ENCODE results near the gene TMEM154.

Gene TMEM154, protein sequence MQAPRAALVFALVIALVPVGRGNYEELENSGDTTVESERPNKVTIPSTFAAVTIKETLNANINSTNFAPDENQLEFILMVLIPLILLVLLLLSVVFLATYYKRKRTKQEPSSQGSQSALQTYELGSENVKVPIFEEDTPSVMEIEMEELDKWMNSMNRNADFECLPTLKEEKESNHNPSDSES

GRCh38 chr4:152679414-152680281 is at the start of gene TMEM154:
TSS of gene TMEM154 (minus strand) at chr4:152679997. CDS start at chr4:152679933, 64 bp downstream.
- DNase-seq: peak; percentile 92

DNA sequence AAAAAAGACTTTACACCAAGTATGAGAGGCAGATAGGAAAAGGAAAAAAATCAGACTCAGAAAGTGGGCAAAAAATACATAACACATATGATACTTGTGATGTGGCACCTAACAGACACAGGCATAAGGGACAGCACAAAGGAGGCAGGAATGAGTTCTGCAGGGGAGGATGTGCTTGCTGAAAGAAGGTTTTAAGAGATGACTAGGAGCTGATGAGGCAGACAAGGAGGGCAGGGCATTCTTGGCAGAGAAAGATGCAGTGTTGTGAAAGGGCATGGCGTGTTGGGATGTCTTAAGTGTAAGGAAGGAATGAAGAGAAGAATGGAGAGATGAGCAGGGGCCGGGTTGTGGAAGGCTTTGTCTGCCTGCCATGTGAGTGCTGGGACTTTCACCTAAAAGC is 49.7 kb upstream of the TMEM154 start:
- DNase-seq: peak; percentile 7

GRCh38 chr4:152728343-152728742 is 48.5 kb upstream of the TMEM154 start:
- DNase-seq: no peak

GRCh38 chr4:152727784-152728183 is 48.0 kb upstream of the TMEM154 start:
- no peak for DNase-seq

GRCh38 chr4:152724494-152724893 is 44.7 kb upstream of the TMEM154 start:
- DNase-seq: no peak

DNA sequence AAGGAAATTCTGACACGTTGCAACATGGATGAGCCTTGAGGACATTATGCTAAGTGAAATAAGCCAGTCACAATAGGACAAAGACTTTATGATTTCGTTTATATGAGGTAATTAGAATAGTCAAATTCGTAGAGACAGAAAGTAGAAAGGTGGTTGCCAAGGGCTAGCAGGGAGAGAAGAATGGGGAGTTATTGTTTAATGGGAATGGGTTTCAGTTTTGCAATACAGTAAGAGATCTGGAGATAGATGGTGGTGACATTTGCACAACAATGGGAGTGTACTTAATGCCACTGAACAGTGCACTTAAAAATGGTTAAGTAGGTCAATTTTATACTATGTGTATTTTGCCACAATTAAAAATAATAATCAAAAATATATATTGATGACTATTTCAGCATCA is 43.4 kb upstream of the TMEM154 start:
- DNase-seq: no peak

GRCh38 chr4:152719801-152720556 is 40.2 kb upstream of the TMEM154 start:
- no peak for DNase-seq

DNA sequence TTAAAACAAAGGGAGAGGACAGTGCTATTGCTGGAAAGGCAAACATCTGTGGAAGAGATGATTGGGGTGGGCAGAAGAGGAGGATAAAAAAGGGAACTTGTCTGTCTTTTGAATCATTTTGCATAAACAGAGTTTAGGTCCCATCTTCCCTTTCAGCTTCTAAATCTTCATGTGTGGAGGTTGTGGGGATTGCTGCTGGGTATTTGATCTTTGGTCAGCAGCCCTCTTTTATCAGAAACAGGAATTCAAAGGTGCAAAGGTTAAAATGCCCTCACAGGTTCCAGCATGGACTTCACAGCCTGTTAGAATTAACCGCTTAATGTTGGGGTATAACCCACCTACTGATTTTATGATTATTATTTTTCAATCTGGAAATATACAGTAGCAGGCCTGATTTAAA is 39.5 kb upstream of the TMEM154 start:
- DNase-seq: no peak

DNA sequence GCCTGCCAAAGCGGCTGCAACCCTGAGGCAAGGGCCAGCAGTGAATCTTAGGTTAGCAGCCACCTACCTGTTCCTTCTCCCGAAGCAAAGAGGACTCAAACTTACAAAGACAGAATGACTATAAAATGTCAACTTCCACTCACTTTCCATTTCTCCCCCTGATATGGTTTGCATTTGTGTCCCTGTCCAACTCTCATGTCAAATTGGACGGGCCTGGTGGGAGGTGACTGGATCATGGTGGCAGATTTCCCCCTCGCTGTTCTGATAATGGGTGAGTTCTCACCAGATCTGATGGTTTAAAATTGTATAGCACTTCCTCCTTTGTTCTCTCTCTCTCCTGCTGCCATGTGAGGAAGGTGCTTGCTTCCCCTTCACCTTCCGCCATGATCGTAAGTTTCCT is 35.3 kb upstream of the TMEM154 start:
- no peak for DNase-seq

DNA sequence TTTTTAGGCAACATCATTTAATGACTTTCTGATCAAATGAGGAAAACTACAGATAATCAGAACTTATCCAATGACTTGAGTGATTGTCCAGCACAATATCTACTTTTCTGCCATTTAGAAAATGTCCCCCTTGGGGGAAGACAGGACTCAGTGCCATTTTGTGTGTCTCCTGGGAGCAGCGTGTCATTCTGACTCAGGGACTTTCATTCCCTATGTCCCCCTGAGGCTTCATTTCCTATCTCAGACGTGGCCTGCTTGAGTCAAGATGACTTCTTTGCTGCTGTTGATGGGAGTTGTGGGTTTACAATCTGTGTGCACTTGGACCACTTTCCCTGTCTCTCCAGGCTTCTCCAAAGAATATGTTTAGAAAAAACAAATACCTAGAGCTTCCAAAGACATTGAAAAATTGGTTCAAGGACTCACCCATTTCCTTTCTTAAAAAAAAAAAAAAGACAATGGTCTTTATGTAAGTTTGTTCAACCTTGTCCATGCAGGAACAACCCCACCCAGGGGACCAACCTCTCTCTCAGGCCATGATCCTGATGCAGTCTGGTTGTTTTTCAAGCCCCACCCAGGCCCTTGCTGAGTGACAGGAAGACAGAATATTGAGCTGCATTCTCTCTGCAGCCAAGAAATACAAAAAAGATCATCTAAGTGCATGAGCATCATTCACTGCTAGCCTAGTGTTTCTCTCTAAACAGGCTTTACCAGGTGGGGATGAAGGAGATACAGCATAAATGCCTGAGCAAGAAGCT is 34.3 kb upstream of the TMEM154 start:
- DNase-seq: no peak

DNA sequence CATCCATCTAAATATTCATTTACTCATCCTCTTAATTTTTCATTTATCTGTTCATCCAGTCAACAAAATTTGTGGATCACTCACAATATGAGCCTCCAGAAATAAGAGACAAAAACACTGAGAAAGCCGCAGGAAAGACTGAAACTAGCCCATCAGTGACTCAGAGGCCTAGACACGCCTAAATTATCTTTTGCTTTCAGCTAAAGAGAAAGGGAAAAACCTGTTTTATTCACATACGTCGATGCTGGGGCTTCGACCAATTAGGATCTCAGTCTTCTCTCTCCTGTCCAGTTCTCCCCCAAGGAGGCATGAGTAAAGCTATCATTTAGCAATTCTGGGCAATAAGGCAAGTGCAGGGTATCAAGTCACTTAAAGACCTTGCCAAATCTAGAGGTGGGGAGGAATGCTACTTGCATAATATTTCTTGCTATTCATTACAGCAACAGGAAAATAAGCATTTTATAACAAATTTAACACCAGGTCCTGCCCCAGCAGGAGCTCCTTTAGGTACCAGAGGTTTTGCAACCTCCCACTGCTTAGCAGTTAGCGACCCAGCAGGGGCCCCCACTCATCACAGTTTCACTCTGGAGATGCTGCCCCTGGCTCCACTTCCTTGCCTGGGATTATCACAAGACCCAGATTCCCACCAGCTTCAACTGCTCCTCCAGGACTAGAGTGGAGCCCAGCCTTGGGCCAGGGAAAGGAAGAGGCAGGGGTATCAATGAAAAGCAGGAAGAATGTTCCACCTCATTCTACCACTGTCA is 30.1 kb upstream of the TMEM154 start:
- peak; percentile 32 for DNase-seq

- no peak for DNase-seq
These were observed 29.0 kb upstream of the TMEM154 start for GRCh38 chr4:152708796-152709195.

- DNase-seq: no peak
These were observed 28.6 kb upstream of the TMEM154 start for GRCh38 chr4:152708361-152708760.

DNA sequence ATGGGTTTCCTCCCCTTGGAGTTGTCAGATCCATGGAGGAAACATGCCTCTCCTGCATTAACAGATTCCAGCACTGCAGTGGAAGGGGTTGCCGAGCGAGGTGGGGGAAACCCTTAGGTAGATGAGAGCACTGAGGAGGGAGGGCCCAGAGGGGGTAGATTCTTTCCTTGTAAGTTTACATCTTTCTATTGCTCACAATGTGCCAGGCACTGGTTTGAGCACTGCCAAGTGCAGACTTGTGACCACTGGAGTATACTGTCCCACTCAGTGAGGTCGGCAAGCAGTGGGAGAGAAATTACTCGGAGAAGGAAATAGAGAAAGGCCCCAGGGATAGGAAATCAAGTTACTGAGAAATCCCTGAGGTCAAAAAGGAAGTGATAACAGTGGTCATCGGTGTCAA is 27.8 kb upstream of the TMEM154 start:
- no peak for DNase-seq

DNA sequence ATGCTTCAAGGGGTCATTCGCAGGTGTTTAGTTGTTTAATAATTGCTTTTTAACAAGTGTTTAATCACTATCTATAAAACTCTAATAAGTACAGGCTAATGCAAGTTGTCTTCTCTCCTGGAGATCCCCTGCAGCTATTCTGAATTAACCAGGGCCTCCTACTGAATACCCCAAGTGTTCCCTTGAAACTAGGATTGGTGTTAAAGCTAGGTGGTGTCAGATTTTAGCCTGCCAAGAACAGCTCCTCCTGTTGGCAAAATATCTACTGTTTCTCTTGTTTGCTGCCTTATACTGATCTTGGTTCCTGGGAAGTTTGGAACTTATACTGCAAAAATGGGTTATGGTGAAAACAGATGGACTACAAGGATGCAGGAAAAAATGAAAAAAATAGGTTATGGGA is 26.1 kb upstream of the TMEM154 start:
- DNase-seq: no peak

DNA sequence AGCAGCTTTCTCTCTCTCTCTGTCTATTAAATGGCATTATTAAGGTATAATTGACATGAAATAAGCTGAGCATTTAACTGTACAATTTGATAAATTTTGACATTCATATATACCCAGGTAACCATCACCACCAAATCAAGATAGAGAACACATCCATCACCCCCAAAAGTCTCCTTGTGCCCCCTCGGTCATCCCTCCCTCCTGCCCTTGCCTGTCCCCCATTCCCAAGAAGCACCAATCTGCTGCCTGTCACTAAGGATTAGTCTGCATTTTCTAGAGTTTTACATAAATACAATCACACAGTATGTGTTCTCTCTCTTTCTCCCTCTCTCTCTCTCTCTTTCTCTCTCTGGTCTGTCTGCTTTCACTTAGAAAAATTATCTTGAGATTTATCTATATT is 25.0 kb upstream of the TMEM154 start:
- no peak for DNase-seq

GRCh38 chr4:152700151-152700550 is 20.4 kb upstream of the TMEM154 start:
- no peak for DNase-seq

GRCh38 chr4:152699313-152699712 is 19.5 kb upstream of the TMEM154 start:
- DNase-seq: no peak

- DNase-seq: no peak
These were observed 18.3 kb upstream of the TMEM154 start for GRCh38 chr4:152698089-152698499.

DNA sequence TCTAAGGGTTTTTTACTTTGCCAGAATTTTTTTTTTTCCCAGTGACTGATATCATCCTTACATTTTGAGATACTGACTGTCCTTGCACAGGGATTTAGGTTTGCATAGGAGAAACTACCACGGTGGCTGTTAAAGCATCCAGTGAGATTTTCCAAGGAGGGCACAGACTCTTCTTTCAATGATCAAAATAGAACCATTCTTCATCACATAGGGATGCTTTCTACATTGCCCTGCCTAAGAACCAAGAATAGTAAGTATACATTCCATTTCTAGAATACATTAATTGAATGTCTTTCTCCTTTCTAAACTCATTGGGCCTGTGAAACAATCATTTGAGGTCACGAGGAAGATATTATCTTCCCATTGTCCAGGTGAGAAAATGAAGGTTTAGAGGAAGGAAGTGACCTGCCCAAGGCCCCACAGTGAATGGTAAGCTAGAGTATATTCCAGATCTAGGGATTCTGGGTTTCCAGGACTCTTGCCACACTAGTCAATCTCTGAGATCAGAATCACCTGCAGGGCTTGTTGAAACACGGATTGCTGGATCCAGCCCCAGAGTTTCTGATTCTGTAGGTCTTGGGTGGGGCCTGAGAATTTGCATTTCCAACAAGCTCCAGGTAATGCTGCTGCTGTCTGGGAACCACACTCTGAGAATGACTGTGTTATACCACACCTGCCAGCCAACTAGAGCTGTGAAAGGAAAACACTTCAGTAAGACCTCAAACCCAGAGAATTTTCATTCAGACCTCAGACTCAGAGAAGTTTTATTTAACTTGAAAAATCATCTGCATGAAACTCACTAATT is 17.7 kb upstream of the TMEM154 start:
- DNase-seq: no peak

DNA sequence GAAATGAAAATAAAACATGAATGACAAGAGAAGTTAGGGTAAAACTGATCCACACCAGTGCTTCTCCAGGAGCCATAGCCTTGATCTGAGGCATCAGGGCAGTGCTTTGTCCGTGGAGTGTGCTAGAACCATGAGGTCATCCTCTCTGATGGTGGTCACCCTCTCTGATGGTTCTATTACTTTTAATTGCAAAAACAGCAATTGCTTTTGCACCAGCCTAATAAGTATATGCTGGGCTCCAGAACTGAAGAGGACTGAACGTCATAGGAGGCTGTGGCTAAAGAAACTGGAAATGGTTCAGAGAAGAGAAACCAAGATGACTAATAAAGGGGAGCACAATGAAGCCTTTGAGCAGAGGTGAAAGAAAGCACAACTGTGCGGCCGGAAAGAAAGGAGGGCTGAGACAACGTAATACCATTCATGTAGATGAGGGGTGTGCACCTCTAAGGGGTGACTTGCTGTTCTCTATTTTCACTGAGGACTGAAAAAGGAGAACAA is 17.0 kb upstream of the TMEM154 start:
- peak; percentile 87 for DNase-seq

Data from activated CD4-positive, alpha-beta T cell treated with anti-CD3 and anti-CD28 coated beads, Interleukin-2, Interleukin-6, amounts not matched to agents 100 ng/mL and 50 ng/mL, durations not matched to agents 16 hours and 8 hours (primary cell).